Measurements from ENCODE around the gene SCUBE1. TPM values are rescaled to one million over a fixed set of nuclear protein-coding genes. Genes with fewer than 3 reads are reported as not detected.

The SCUBE1 gene
- total RNA-seq = 1.3 TPM

DNA sequence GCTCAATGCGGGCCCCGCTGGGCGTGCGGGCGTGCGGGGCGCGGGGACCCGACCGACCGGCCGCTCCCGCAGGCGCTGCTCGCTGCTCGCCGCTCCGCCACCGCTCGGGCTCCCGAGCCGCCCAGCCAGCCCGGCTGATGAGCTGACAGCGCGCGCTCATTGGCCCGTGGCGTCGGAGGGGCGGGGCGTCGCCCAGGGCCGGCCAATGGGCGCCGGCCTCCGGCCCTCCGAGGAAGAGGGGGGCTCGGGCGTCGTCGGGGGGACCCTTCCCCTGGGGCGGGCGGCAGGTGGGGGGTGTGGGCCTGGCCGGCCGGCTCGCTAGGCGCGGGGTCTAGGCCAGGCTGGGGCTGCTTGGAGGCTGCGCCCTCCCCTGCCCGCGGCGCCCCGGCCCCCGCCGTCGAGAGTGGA lies at the start of gene SCUBE1:
Gene SCUBE1 (minus strand): TSS at position 111 of the 408 bp plus-strand sequence. CDS start 111 bp downstream, outside the sequence.
- peak; percentile 11 to 69 (median 68) for DNase-seq (ENCODE audit: low read depth in 2 of 3, low spot score in 2 of 3)

- DNase-seq (ENCODE audit: low read depth in 2 of 3, low spot score in 2 of 3) = no peak
Measured at GRCh38 chr22:43392385-43392989, 49.3 kb upstream of the SCUBE1 start.

- DNase-seq (ENCODE audit: low read depth in 2 of 3, low spot score in 2 of 3) = no peak
Measured at GRCh38 chr22:43391306-43391705, 48.1 kb upstream of the SCUBE1 start.

DNA sequence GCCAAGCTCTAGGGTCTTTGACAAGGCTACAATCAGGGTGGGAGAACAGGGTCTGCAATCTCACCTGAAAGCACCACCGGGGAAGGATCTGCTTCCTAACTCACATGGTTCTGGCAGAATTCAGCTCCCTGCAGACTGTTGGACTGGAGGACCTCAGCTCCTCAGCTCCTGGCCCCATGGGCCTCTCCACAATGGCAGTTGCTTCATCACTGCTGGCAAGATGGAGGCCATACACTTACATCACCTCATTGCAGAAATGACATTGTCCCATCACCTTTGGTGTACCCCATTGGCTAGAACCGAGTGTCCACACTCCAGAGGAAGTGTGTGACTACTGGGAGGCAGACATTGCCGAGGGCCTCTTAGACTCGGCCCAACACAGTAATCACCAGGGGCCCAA lies 47.7 kb upstream of the SCUBE1 start:
- no peak for DNase-seq (ENCODE audit: low read depth in 2 of 3, low spot score in 2 of 3)

GRCh38 chr22:43390166-43390565 lies 47.0 kb upstream of the SCUBE1 start:
- no peak for DNase-seq (ENCODE audit: low read depth in 2 of 3, low spot score in 2 of 3)

GRCh38 chr22:43389227-43389836 lies 46.2 kb upstream of the SCUBE1 start:
- no peak for DNase-seq (ENCODE audit: low read depth in 2 of 3, low spot score in 2 of 3)

GRCh38 chr22:43388420-43388851 lies 45.3 kb upstream of the SCUBE1 start:
- DNase-seq (ENCODE audit: low read depth in 2 of 3, low spot score in 2 of 3) = peak; percentile 34 to 79 (median 67)

DNA sequence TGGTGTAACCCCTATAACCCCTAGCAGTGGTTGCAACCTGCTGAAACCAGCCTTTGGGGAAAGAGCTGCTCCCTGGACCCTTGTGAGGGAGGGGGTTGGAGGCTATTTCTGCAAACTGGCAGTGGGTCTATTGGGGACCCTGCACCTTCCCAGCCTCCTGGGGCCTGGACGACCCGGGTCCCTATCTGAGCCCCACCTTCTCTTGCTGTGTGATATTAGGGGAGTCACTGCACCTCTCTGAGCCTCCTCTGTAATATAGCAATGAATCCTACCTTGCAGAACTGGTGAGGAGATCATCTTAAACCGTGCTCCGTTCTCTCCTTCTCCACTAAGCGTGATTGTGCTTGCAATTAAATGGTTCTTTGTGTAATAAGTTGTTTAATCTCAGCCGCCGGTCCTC lies 44.6 kb upstream of the SCUBE1 start:
- DNase-seq (ENCODE audit: low read depth in 2 of 3, low spot score in 2 of 3) = no peak

DNA sequence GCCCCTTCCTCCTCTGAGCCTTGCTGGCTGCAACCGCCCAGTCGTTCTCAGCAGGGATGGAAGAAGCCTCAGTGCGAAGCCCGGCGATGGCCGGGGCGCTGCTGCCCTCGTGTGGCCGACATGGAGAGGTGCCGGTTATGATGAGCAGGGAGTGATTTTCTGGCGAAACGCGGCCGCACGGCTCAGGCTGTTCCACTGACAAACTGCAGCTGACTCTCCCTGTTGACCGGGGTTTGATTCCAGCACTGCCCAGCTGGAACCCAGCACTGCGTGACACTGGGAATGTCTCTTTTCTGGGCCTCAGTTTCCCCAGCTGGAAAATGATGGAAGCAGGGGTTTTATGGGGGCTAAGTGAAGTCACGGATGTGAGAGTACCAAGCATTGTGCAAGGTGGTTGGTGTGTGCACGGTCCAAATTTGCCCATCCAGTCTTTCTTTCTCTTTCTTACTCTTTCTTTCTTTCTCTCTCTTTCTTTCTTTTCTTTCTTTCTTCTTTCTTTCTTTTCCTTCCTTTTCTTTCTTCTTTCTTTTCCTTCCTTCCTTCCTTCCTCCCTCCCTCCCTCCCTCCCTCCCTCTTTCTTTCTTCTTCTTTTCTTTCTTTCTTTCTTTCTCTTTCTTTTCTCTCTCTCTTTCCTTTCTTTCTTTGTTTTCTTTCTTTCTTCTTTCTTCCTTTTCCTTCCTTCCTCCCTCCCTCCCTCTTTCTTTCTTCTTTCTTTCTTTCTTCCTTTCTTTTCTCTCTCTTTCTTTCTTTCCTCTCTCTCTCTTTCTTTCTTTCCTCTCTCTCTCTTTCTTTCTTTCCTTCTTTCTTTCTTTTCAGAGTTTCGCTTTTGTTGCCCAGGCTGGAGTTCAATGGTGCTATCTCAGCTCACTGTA lies 42.8 kb upstream of the SCUBE1 start:
- peak; percentile 47 to 87 (median 82) for DNase-seq (ENCODE audit: low read depth in 2 of 3, low spot score in 2 of 3)

DNA sequence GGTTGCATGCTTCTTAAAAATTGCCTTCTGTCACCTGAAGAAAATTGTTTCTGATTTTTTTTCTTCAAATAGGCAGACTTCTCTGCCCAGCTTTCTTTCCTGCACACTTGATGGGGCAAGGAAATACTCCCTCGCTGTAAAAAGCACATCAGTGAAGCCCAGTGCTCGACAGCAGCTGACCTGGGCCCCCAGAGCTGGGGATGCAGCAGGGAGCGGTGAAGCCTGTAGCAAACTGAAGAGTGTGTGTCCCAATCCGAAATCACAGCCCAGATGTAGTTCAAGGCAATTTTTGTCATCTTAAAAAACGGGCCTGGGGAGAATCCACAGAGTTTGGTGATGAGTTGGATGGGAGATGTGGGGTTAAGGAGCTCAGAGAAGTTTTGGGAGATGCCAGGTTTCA lies 41.7 kb upstream of the SCUBE1 start:
- DNase-seq (ENCODE audit: low read depth in 2 of 3, low spot score in 2 of 3) = no peak

DNA sequence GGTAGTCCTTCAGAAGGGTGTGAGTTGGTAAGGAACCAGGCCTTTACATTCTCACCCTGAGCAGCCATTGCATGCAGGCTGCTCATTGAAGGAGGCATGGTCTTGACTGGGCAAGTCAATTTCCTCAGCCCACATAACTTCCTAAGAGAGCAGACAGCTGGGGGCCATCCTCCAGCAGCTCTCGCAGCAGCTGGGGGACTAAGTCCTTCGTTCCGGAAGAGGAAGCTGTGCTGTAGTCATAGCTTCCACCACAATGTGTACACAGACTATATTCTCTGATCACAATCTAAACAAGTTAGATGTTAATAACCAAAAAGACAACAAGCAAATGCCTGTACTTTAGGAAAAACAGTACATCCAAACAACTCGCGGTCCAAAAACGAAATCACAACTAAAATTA lies 38.5 kb upstream of the SCUBE1 start:
- DNase-seq (ENCODE audit: low read depth in 2 of 3, low spot score in 2 of 3) = peak in 2 of 3 donors; percentile 78 to 91

DNA sequence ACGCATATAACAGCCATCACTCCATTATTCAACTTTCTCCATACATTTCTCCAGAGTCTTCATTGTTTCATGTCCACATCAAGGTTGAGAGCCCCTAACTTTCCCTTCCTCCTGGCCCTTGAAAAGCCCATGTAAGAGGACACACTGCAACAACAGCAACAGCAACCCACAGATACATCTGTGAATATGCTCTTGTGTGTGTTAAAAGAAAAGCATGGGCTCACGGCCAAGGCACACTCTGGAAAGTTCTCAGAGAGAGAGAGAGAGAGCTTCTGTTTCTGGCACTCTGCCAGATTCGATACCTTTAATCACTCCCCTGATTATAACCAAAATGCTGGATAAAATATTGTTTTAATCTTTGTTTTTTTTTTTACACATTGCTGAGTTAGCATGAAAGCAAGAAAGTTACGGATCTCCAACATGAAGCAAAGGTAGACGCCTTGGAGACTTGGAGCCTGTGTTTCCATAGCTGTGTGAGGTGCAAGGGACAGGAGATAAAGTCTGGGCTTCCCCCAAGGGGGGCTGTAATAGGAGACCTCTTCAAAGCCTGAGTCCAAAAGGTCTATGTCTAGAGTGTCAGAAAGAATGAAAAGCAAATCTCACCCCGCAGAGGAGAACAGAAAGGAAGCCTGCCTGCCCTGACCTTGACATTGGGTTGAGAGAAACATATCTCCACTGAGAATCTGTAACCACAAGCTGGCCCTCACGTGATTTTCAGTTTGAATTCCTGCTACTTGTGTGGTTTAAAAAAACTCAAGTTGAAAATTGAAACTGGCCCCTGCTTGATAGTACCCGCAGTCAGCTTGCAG lies 34.9 kb upstream of the SCUBE1 start:
- DNase-seq (ENCODE audit: low read depth in 2 of 3, low spot score in 2 of 3) = peak in 2 of 3 donors; percentile 69 to 84

- peak in 2 of 3 donors; percentile 38 to 50 for DNase-seq (ENCODE audit: low read depth in 2 of 3, low spot score in 2 of 3)
Measured at GRCh38 chr22:43377548-43377895, 34.4 kb upstream of the SCUBE1 start.

DNA sequence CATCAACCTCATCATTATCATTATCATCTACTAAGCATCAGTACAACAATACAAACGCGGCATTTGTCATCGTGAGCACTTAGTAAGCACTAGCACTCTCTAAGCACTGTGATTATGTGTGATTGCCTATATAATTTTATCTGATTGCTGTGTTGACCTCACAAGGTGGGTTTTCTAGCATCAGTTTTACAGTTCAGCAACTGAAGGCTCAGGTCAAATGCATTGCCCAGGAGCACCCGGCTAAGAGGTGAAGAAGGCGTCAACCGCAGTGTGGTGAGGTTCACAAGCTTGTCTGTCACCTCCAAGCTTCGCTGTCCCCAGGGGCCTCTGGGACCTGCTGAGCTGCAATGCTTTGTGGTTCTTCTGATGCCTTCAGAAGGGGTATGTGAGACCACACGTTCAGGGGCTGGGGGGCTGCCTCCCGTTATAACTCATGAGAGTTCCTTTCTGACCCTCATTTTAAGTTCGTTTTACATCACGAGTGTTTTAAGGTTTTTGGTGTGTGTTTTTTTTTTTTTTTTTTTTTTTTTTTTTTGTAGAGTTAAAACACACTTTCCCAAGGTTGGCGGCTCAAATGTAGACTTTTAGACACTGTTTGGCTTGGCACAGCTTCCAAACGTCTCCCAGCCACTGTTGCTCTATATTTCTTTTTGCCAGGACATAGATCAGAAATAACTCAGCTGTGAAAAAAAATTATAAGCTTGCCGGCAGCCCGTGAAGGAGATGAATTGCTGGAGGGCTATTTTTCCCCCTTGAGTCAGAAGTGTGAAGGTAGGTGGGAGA lies 33.8 kb upstream of the SCUBE1 start:
- no peak for DNase-seq (ENCODE audit: low read depth in 2 of 3, low spot score in 2 of 3)

DNA sequence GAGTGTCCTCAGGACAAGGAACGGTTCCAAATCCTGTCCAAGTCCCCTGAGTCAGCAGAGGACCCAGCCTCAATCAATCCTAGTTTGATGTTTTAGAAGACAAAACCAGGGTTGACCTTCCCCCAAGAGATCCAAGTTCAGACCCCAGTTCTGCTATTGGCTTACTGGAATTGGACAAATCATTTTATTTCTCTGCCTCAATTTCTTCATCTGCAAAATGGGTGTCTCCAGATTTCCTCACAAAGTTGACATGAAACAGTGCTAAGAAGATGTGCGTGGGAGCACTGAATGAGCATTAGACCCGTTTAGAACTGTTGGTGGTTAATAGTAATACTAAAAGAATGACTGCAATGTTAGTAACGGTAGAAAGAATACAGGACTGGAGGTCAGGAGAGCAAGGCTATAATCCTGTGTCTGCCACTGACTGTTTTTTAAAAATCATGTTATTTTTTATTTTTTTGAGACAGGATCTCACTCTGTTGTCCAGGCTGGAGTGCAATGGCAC lies 32.8 kb upstream of the SCUBE1 start:
- DNase-seq (ENCODE audit: low read depth in 2 of 3, low spot score in 2 of 3) = no peak

GRCh38 chr22:43370036-43370435 lies 26.9 kb upstream of the SCUBE1 start:
- DNase-seq (ENCODE audit: low read depth in 2 of 3, low spot score in 2 of 3) = no peak

DNA sequence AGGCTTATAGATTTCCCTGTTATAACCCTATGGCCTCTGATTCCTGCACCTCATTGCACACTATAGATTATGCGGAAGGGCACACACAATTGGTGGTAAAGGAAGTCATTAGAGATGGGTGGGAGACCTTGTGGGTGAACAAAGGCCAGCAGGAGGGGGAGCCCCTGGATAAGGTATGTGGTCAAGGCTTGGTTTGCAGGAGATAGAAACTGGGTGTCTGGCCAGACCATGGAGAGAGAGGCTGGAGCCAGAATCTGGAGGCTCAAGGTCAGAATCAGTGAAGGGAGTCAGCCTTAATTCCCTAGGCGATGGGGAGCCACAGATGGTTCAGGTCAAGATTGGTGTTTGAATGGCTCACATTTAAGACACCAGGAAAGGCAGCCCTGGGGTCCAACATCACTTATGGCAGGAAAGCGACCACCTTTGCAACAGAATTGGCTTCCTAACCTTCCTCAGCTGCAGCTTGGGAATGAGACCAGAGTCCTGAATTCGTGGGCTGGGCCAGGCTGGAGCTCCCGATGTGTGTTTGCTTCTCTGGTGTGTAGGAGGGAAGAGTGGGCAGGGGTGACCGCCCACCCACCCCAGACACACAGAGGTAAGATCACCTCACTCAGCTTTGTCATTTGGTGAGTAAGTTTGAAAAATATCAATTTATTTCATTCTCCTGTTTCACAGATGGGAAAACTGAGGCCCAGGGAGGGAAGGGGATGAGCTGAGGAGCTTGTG lies 22.7 kb upstream of the SCUBE1 start:
- DNase-seq (ENCODE audit: low read depth in 2 of 3, low spot score in 2 of 3) = no peak

DNA sequence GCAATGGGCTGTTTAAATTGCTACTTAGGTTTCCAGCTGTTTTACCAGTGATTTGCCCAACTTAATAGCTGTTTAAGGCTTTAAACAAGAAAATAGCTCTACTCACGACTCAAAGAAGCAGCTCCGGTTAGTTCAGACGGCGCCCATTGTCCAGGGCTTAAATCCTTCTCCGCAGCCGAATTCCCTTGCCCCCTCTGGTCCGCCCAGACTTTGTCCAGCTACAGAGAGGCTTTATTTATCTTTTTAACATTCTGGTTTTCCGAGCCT lies 20.9 kb upstream of the SCUBE1 start:
- DNase-seq (ENCODE audit: low read depth in 2 of 3, low spot score in 2 of 3) = no peak
